H9 (cell line): ENCODE measurements around the gene MTHFS. TPM values are rescaled to one million over a fixed set of nuclear protein-coding genes. Genes with fewer than 3 reads are reported as not detected.

Experiments
- DNase-seq: peaks from one replicate; pipeline ENCODE4 v3.0.0-alpha.2; 2017
- H2AFZ ChIP-seq: one replicate; pipeline ENCODE4 v1.6.1; 2013; ENCODE audit warnings: mild to moderate bottlenecking, low read length, control low read depth, moderate library complexity
- H2AK5ac ChIP-seq: 2 replicates; pipeline ENCODE4 v1.6.1; 2013; ENCODE audit warnings: low read length, control low read depth, mixed read lengths; ENCODE audit not compliant: insufficient read length
- H2BK120ac ChIP-seq: one replicate; pipeline ENCODE4 v1.6.1; 2013; ENCODE audit warnings: low read depth, mild to moderate bottlenecking, low read length, control low read depth, inconsistent platforms; ENCODE audit not compliant: poor library complexity, severe bottlenecking
- H2BK12ac ChIP-seq: 2 replicates; pipeline ENCODE4 v1.6.1; 2013; ENCODE audit warnings: low read length, control low read depth, mixed read lengths, low read depth; ENCODE audit not compliant: insufficient read length
- H2BK15ac ChIP-seq: 2 replicates; pipeline ENCODE4 v1.6.1; 2013; ENCODE audit warnings: low read depth, low read length, control low read depth
- H2BK20ac ChIP-seq: one replicate; pipeline ENCODE4 v1.6.1; 2013; ENCODE audit warnings: low read depth, mild to moderate bottlenecking, low read length, control low read depth, inconsistent platforms; ENCODE audit not compliant: poor library complexity, severe bottlenecking
- H2BK5ac ChIP-seq: 2 replicates; pipeline ENCODE4 v1.6.1; 2013; ENCODE audit warnings: low read length, control low read depth, mixed read lengths; ENCODE audit not compliant: insufficient read length
- H3K14ac ChIP-seq: 2 replicates; pipeline ENCODE4 v1.6.1; 2013; ENCODE audit warnings: low read length, control low read depth; ENCODE audit not compliant: insufficient read depth
- H3K18ac ChIP-seq: 2 replicates; pipeline ENCODE4 v1.6.1; 2013; ENCODE audit warnings: low read depth, mild to moderate bottlenecking, mixed read lengths, low read length, control low read depth; ENCODE audit not compliant: insufficient read length
- H3K23ac ChIP-seq: 2 replicates; pipeline ENCODE4 v1.6.1; 2013; ENCODE audit warnings: low read length, control low read depth, mixed read lengths, low read depth; ENCODE audit not compliant: insufficient read length
- H3K23me2 ChIP-seq: 2 replicates; pipeline ENCODE4 v1.6.1; 2013; ENCODE audit warnings: low read depth, mild to moderate bottlenecking, mixed read lengths, low read length, control low read depth; ENCODE audit not compliant: insufficient read length, poor library complexity, severe bottlenecking
- H3K27ac ChIP-seq: 2 replicates; pipeline ENCODE4 v1.5.1; 2013; ENCODE audit warnings: low read length, control low read depth, mixed read lengths, low read depth; ENCODE audit not compliant: insufficient read length
- H3K27me3 ChIP-seq: 2 replicates; pipeline ENCODE4 v1.6.1; 2013; ENCODE audit warnings: low read length, control low read depth, inconsistent platforms; ENCODE audit not compliant: insufficient read depth
- H3K4ac ChIP-seq: 2 replicates; pipeline ENCODE4 v1.6.1; 2013; ENCODE audit warnings: low read depth, mild to moderate bottlenecking, control low read depth, inconsistent platforms, low read length, moderate library complexity
- H3K4me1 ChIP-seq: 2 replicates; pipeline ENCODE4 v1.6.1; 2013; ENCODE audit warnings: low read length, control low read depth, inconsistent platforms; ENCODE audit not compliant: insufficient read depth
- H3K4me2 ChIP-seq: 2 replicates; pipeline ENCODE4 v1.6.1; 2013; ENCODE audit warnings: low read length, control low read depth, mixed read lengths; ENCODE audit not compliant: insufficient read length, insufficient read depth
- H3K56ac ChIP-seq: 2 replicates; pipeline ENCODE4 v1.6.1; 2013; ENCODE audit warnings: low read depth, mild to moderate bottlenecking, mixed read lengths, low read length, control low read depth; ENCODE audit not compliant: insufficient read length
- H3K79me1 ChIP-seq: 2 replicates; pipeline ENCODE4 v1.6.1; 2013; ENCODE audit warnings: low read depth, mild to moderate bottlenecking, moderate library complexity, low read length, control low read depth, inconsistent platforms; ENCODE audit not compliant: insufficient read depth, poor library complexity, severe bottlenecking
- H3K79me2 ChIP-seq: 2 replicates; pipeline ENCODE4 v1.6.1; 2013; ENCODE audit warnings: low read length, control low read depth, inconsistent platforms; ENCODE audit not compliant: insufficient read depth
- H3K9ac ChIP-seq: 2 replicates; pipeline ENCODE4 v1.6.1; 2013; ENCODE audit warnings: low read length, control low read depth, mixed read lengths; ENCODE audit not compliant: insufficient read length; ENCODE audit errors: extremely low read depth
- H3K9me3 ChIP-seq: one replicate; pipeline ENCODE4 v1.6.1; 2013; ENCODE audit warnings: low read depth, low read length, inconsistent platforms; ENCODE audit not compliant: control insufficient read depth
- H3T11ph ChIP-seq: one replicate; pipeline ENCODE4 v1.6.1; 2013; ENCODE audit warnings: mild to moderate bottlenecking, low read length, control low read depth, inconsistent platforms
- H4K20me1 ChIP-seq: one replicate; pipeline ENCODE4 v1.6.1; 2013; ENCODE audit not compliant: control insufficient read depth, insufficient read length, insufficient read depth
- H4K5ac ChIP-seq: 2 replicates; pipeline ENCODE4 v1.6.1; 2013; ENCODE audit warnings: low read depth, mild to moderate bottlenecking, mixed read lengths, low read length, control low read depth; ENCODE audit not compliant: insufficient read length
- H4K8ac ChIP-seq: replicated peaks from 2 replicates; pipeline ENCODE4 v1.6.1; 2013; ENCODE audit warnings: low read length, control low read depth, mixed read lengths, low read depth; ENCODE audit not compliant: insufficient read length
- H4K91ac ChIP-seq: 2 replicates; pipeline ENCODE4 v1.6.1; 2013; ENCODE audit warnings: low read depth, mild to moderate bottlenecking, moderate library complexity, mixed read lengths, low read length, control low read depth; ENCODE audit not compliant: insufficient read length
- H3K27ac Mint-ChIP-seq, 3 experiments: 2 replicates in 2 of 3; 3 replicates in 1 of 3; pipeline ENCODE4 v1.8.0; 2020 to 2021; ENCODE audit warnings: mixed read lengths in 3 of 3, mild to moderate bottlenecking in 1 of 3, moderate library complexity in 1 of 3
- H3K27me3 Mint-ChIP-seq: 2 replicates; pipeline ENCODE4 v1.8.0; 2021; ENCODE audit warnings: low read depth, mild to moderate bottlenecking, moderate library complexity, mixed read lengths
- H3K36me3 Mint-ChIP-seq, 3 experiments: 2 replicates in 2 of 3; 3 replicates in 1 of 3; pipeline ENCODE4 v1.8.0; 2020 to 2021; ENCODE audit warnings: low read depth in 3 of 3, mixed read lengths in 3 of 3; ENCODE audit not compliant: insufficient read depth in 1 of 3
- H3K4me1 Mint-ChIP-seq, 2 experiments: 2 replicates each; pipeline ENCODE4 v1.8.0; 2020; ENCODE audit warnings: mixed read lengths in 2 of 2
- H3K4me3 Mint-ChIP-seq, 2 experiments: 2 replicates in 1 of 2; 3 replicates in 1 of 2; pipeline ENCODE4 v1.8.0; 2020 to 2021; ENCODE audit warnings: mild to moderate bottlenecking in 2 of 2, mixed read lengths in 2 of 2, moderate library complexity in 1 of 2
- H3K9me3 Mint-ChIP-seq, 2 experiments: 2 replicates in 1 of 2; 3 replicates in 1 of 2; pipeline ENCODE4 v1.8.0; 2020; ENCODE audit warnings: mild to moderate bottlenecking in 2 of 2, mixed read lengths in 2 of 2, moderate library complexity in 1 of 2
- CTCF ChIP-seq: fragments of 200-600 bp; sonication (generic); conservative IDR thresholded peaks from 3 replicates; pipeline ENCODE4 v1.8.0; 2021; ENCODE audit warnings: antibody characterized with exemption, mild to moderate bottlenecking
- WGBS: extraction: QIAGEN DNeasy Blood & Tissue Kit; methylation state at CpG from one replicate; pipeline ENCODE4 v1.1.7; 2013; ENCODE audit warnings: missing lambda C conversion rate, low lambda C conversion rate, mixed read lengths; ENCODE audit not compliant: insufficient read length; ENCODE audit errors: extremely low coverage; 5-methylcytosine and 5-hydroxymethylcytosine counted together
- total RNA-seq: library from RNA; stranded (reverse); gene quantifications from 2 replicates; pipeline ENCODE4 v1.2.1, GENCODE V29; 2021

MTHFS gene
- total RNA-seq, 1 experiment from 2014 or later: 36.9 TPM

- H3K79me2 ChIP-seq: no peaks in the 10 kb centered on the region
- no peak overlapping the region for H4K5ac ChIP-seq
- H3K9me3 Mint-ChIP-seq: peaks cover 14 to 16% of the 10 kb centered on the region in 2 experiments
- no peak overlapping the region for H3K9ac ChIP-seq
- no peaks in the 10 kb centered on the region for H3K79me1 ChIP-seq
- H3K23me2 ChIP-seq: no peaks in the 10 kb centered on the region
- peaks cover under 1% of the 10 kb centered on the region for H3K9me3 ChIP-seq
- no peak overlapping the region for H3K27ac ChIP-seq
- H3K56ac ChIP-seq: no peak overlapping the region
- no peaks in the 10 kb centered on the region for H3K27me3 ChIP-seq
- no peak overlapping the region for H2AFZ ChIP-seq
- H4K8ac ChIP-seq: no peak overlapping the region
- no peak overlapping the region for H2BK20ac ChIP-seq
- no peak overlapping the region for H3K14ac ChIP-seq
- H3K23ac ChIP-seq: no peak overlapping the region
- WGBS: no CpG with 5 or more reads among the region's 1 CpG
- no peak overlapping the region for H2BK120ac ChIP-seq
- no peak overlapping the region for H3T11ph ChIP-seq
- DNase-seq: no peak
- peaks cover 36 to 77% (median 75%) of the 10 kb centered on the region in 3 experiments for H3K36me3 Mint-ChIP-seq
- H4K91ac ChIP-seq: no peak overlapping the region
- no peaks in the 10 kb centered on the region for H3K4me1 Mint-ChIP-seq
- H4K20me1 ChIP-seq: no peaks in the 10 kb centered on the region
- no peak overlapping the region for H2BK12ac ChIP-seq
- H3K27me3 Mint-ChIP-seq: no peaks in the 10 kb centered on the region
- no peak overlapping the region for H3K18ac ChIP-seq
- no peak overlapping the region for H2BK15ac ChIP-seq
- no peaks in the 10 kb centered on the region for H3K4me1 ChIP-seq
- H3K4ac ChIP-seq: no peak overlapping the region
- no peak overlapping the region for H3K27ac Mint-ChIP-seq
- no peak overlapping the region for H2AK5ac ChIP-seq
- H2BK5ac ChIP-seq: no peak overlapping the region
- TF ChIP-seq CTCF: no peak
- no peak overlapping the region for H3K4me2 ChIP-seq
- no peak overlapping the region for H3K4me3 Mint-ChIP-seq
These were observed 13.1 kb downstream of the MTHFS start for GRCh38 chr15:79883579-79884203.
